HCT116 (cell line): ENCODE data around the gene KCNH2. TPM values are rescaled to one million over a fixed set of nuclear protein-coding genes. Genes with fewer than 3 reads are reported as not detected.

ENCODE experiments used
- ATAC-seq: fragments of 200-7000 bp; cut with Tn5 transposase; 2 replicates; pipeline ENCODE4 v1.9.1; 2020; ENCODE audit warnings: mild to moderate bottlenecking, moderate library complexity
- BruUV-seq: library from RNA; stranded (reverse); fragments of 400-500 nt; replicated peaks from 2 replicates; lab custom pipeline; 2021; lab: Mats Ljungman, UMichigan
- CTCF ChIA-PET: fragments of 300-600 bp; sonication (Branson Sonifier 250); formaldehyde crosslinking; loops from one replicate; lab custom pipeline; 2021; ENCODE audit warnings: antibody characterized with exemption; lab: Charles Lee
- POLR2A ChIA-PET: fragments of 300-600, 350-600 bp; sonication (Branson Sonifier 250); formaldehyde crosslinking; loops from one replicate; lab custom pipeline; 2021; ENCODE audit warnings: antibody characterized with exemption; lab: Charles Lee
- RAD21 ChIA-PET, 2 experiments: fragments of 300-600 bp; sonication (Branson Sonifier 250); formaldehyde crosslinking; loops; one replicate each; lab custom pipeline; 2023; ENCODE audit warnings: low total read pairs in 2 of 2; ENCODE audit not compliant: uncharacterized antibody in 2 of 2, unreplicated experiment in 2 of 2, low non-redundant PET in 1 of 2; lab: Charles Lee
- DNase-seq: peaks from one replicate; pipeline ENCODE4 v3.0.0-alpha.2; 2010; ENCODE audit warnings: low read depth, low spot score
- H2AFZ ChIP-seq: fragments of 200-600 bp; shearing (Covaris generic), sonication (generic); 2 replicates; pipeline ENCODE4 v1.6.1; 2017; ENCODE audit warnings: low read depth, mixed run types, mixed read lengths, antibody characterized with exemption, low read length; ENCODE audit not compliant: poor library complexity, severe bottlenecking
- H3K27ac ChIP-seq: 2 replicates; pipeline ENCODE4 v1.5.1; 2012; ENCODE audit warnings: low read depth, low read length
- H3K27me3 ChIP-seq: fragments of 200-600 bp; sonication (generic); 2 replicates; pipeline ENCODE4 v1.6.1; 2016; ENCODE audit warnings: mixed run types, low read length, mixed read lengths; ENCODE audit not compliant: insufficient read depth
- H3K36me3 ChIP-seq, 2 experiments: fragments of 200-500 bp in 1 of 2; fragments of 200-600 bp in 1 of 2; sonication (Bioruptor generic) in 1 of 2; sonication (generic) in 1 of 2; 2 replicates each; pipeline versions ENCODE4 v1.5.1 to v1.6.1; 2014 to 2016; ENCODE audit warnings: low read length in 2 of 2, inconsistent platforms in 1 of 2, mixed read lengths in 1 of 2, mixed run types in 1 of 2; ENCODE audit not compliant: insufficient read depth in 2 of 2, control insufficient read depth in 1 of 2
- H3K4me1 ChIP-seq, 2 experiments: fragments of 200-600 bp in 1 of 2; sonication (generic) in 1 of 2; 2 replicates each; pipeline versions ENCODE4 v1.5.1 to v1.6.1; 2012 to 2017; ENCODE audit warnings: low read length in 2 of 2, inconsistent platforms in 1 of 2, mild to moderate bottlenecking in 1 of 2, mixed read lengths in 1 of 2, mixed run types in 1 of 2, moderate library complexity in 1 of 2; ENCODE audit not compliant: insufficient read depth in 2 of 2, control insufficient read depth in 1 of 2
- H3K4me2 ChIP-seq: fragments of 200-600 bp; sonication (generic); 2 replicates; pipeline ENCODE4 v1.6.1; 2017; ENCODE audit warnings: mixed run types, low read length, mixed read lengths
- H3K4me3 ChIP-seq, 2 experiments: fragments of 200-600 bp in 1 of 2; sonication (generic) in 1 of 2; replicated peaks in 1 of 2; 2 replicates each; pipeline ENCODE4 v1.5.1; 2011 to 2016; ENCODE audit warnings: low read length in 2 of 2, control low read depth in 1 of 2, low read depth in 1 of 2, mild to moderate bottlenecking in 1 of 2, mixed read lengths in 1 of 2, mixed run types in 1 of 2
- H3K79me2 ChIP-seq: fragments of 200-600 bp; sonication (generic); 2 replicates; pipeline ENCODE4 v1.6.1; 2017; ENCODE audit warnings: mild to moderate bottlenecking, mixed run types, low read length, moderate library complexity, mixed read lengths; ENCODE audit not compliant: insufficient read depth
- H3K9ac ChIP-seq: fragments of 200-600 bp; sonication (generic); 2 replicates; pipeline ENCODE4 v1.6.1; 2016; ENCODE audit warnings: low read length, mixed read lengths
- H3K9me2 ChIP-seq: fragments of 200-600 bp; sonication (generic), shearing (Covaris generic); 2 replicates; pipeline ENCODE4 v1.6.1; 2017; ENCODE audit warnings: mixed run types, mild to moderate bottlenecking, moderate library complexity; ENCODE audit not compliant: insufficient read depth
- H3K9me3 ChIP-seq, 2 experiments: fragments of 200-500 bp in 1 of 2; fragments of 200-600 bp in 1 of 2; sonication (Bioruptor generic) in 1 of 2; sonication (generic) in 1 of 2; 2 replicates each; pipeline ENCODE4 v1.6.1; 2014 to 2017; ENCODE audit warnings: low read length in 2 of 2, mixed read lengths in 2 of 2, inconsistent platforms in 1 of 2, low read depth in 1 of 2, mild to moderate bottlenecking in 1 of 2, mixed run types in 1 of 2, moderate library complexity in 1 of 2; ENCODE audit not compliant: control insufficient read depth in 1 of 2, insufficient read depth in 1 of 2
- H4K20me1 ChIP-seq: fragments of 200-600 bp; sonication (generic), shearing (Covaris generic); 2 replicates; pipeline ENCODE4 v1.6.1; 2017; ENCODE audit warnings: mixed run types, mild to moderate bottlenecking, moderate library complexity; ENCODE audit not compliant: insufficient read depth
- CBX3 ChIP-seq: IDR thresholded peaks from 2 replicates; pipeline ENCODE4 v1.6.1; 2012; ENCODE audit warnings: low read depth
- CEBPB ChIP-seq: IDR thresholded peaks from 2 replicates; pipeline ENCODE4 v1.6.1; 2012; ENCODE audit warnings: low read depth
- EGR1 ChIP-seq: IDR thresholded peaks from 2 replicates; pipeline ENCODE4 v1.6.1; 2012; ENCODE audit warnings: low read depth
- JUND ChIP-seq: IDR thresholded peaks from 2 replicates; pipeline ENCODE4 v1.6.1; 2012
- SP1 ChIP-seq: IDR thresholded peaks from 2 replicates; pipeline ENCODE4 v1.6.1; 2012; ENCODE audit warnings: low read depth
- TCF7L2 ChIP-seq: IDR thresholded peaks from 2 replicates; pipeline ENCODE4 v1.7.0; 2011; ENCODE audit warnings: borderline replicate concordance, inconsistent platforms; ENCODE audit not compliant: insufficient read depth, insufficient read length; ENCODE audit errors: extremely low read depth
- intact Hi-C: fragments of 100-400 bp; cut with micrococcal nuclease; formaldehyde crosslinking; loops from 2 replicates; pipeline ENCODE4 v1.10.0; 2022
- total RNA-seq: library from RNA; stranded (reverse); gene quantifications from one replicate; pipeline ENCODE4 v1.2.1, GENCODE V29; 2021; ENCODE audit not compliant: unreplicated experiment
- TF ChIP-seq, protein P1 (sequence below): IDR thresholded peaks from 2 replicates; pipeline ENCODE4 v1.6.1; 2012
- TF ChIP-seq, protein P2 (sequence below), 3 experiments: fragments of 200-600 bp in 1 of 3; sonication (generic) in 1 of 3; IDR thresholded peaks in 2 of 3; conservative IDR thresholded peaks in 1 of 3; 2 replicates each; pipeline ENCODE4 v1.5.1; 2012 to 2017; ENCODE audit warnings: low read depth in 2 of 3, low read length in 2 of 3, antibody characterized with exemption in 1 of 3, borderline replicate concordance in 1 of 3, control low read depth in 1 of 3, mild to moderate bottlenecking in 1 of 3, mixed read lengths in 1 of 3, mixed run types in 1 of 3, moderate library complexity in 1 of 3; ENCODE audit not compliant: insufficient read depth in 1 of 3

The KCNH2 gene
- total RNA-seq, 1 experiment from 2014 or later: 9.7 TPM

DNA sequence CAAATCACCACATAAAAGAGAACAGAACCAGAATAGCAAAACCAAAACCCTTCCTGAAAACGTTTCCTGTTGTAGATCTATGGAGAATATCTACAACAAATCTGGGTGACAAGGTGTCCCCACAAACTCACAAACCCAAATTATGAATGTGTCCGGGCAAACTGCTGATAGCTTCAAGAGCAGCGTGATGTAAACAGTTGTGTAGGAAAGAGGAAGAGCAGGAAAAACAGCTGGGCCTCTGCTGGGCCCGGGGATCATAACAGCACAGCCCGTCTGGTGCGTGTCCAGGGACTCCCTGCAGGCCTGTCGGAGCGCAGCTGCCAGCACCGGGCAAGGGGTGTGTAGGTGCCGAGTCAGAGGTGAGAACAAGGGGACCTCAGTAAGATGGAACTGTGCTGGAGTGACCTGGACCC lies 53.7 kb downstream of the KCNH2 start:
- Histone ChIP-seq H3K9me2 (no peaks in the 10 kb centered on the region), H3K4me2 (no peak overlapping the region), H3K27ac (no peak overlapping the region), H3K4me1 (no peaks in the 10 kb centered on the region), H3K79me2 (no peaks in the 10 kb centered on the region), H3K36me3 (no peaks in the 10 kb centered on the region), H3K27me3 (0 out of 2 replicates have a peak, but pooled peaks cover 9% of the 10 kb centered on the region), H2AFZ (no peak overlapping the region), H4K20me1 (no peaks in the 10 kb centered on the region)
- intact Hi-C loops: no loop called here
- ATAC-seq: no peak
- DNase-seq: no peak
- ChIA-PET CTCF (interaction anchor here (0.6 kb wide), 1 partner anchor 53 kb away, joined by 4 read pairs; no protein-coding TSS in a partner anchor), POLR2A (no interaction called here), RAD21 (no interaction called here)
- BruUV-seq: no TSS peak
- TF ChIP-seq SP1 (no peak), CBX3 (no peak), EGR1 (no peak)
- TF ChIP-seq, protein P1, sequence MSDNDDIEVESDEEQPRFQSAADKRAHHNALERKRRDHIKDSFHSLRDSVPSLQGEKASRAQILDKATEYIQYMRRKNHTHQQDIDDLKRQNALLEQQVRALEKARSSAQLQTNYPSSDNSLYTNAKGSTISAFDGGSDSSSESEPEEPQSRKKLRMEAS: no peak
- TF ChIP-seq, all 23 proteins: peak for 0
- Histone ChIP-seq H3K9me3 (no peaks in the 10 kb centered on the region), H3K9ac (no peak overlapping the region), H3K4me3 (no peak overlapping the region)

DNA sequence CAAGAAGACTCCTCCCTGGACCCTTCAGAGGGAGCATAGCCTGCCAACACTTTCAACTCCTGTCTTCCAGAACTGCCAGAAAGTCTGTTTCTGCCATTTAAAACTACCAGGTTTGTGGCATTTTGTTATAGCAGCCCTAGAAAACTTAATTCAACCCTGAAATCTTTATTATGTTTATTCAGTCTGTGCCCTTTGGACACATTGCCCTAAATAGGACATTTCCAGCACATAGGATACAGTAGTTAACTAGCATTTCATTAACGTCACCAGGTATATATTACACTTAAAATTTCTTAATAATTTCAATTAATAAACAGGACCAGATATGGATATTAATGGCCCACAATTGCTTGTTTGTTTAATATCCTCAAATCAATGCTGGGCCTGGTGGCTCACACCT lies 54.3 kb downstream of the KCNH2 start:
- RAD21 ChIA-PET: no interaction called here
- peaks cover 13% of the 10 kb centered on the region; the same call in 1 of the 2 replicates for H3K27me3 ChIP-seq
- H3K9me2 ChIP-seq: no peaks in the 10 kb centered on the region
- H3K4me2 ChIP-seq: no peak overlapping the region
- H3K4me3 ChIP-seq: no peak overlapping the region
- intact Hi-C loops: no loop called here
- no peaks in the 10 kb centered on the region for H4K20me1 ChIP-seq
- no TSS peak for BruUV-seq
- no peaks in the 10 kb centered on the region for H3K9me3 ChIP-seq
- CTCF ChIA-PET: interaction anchor here (0.6 to 1.3 kb wide), 2 partner anchors 26 to 54 kb away, joined by 3 to 4 read pairs; no protein-coding TSS in a partner anchor
- H3K4me1 ChIP-seq: no peaks in the 10 kb centered on the region
- ATAC-seq: no peak
- TF ChIP-seq, protein P2, sequence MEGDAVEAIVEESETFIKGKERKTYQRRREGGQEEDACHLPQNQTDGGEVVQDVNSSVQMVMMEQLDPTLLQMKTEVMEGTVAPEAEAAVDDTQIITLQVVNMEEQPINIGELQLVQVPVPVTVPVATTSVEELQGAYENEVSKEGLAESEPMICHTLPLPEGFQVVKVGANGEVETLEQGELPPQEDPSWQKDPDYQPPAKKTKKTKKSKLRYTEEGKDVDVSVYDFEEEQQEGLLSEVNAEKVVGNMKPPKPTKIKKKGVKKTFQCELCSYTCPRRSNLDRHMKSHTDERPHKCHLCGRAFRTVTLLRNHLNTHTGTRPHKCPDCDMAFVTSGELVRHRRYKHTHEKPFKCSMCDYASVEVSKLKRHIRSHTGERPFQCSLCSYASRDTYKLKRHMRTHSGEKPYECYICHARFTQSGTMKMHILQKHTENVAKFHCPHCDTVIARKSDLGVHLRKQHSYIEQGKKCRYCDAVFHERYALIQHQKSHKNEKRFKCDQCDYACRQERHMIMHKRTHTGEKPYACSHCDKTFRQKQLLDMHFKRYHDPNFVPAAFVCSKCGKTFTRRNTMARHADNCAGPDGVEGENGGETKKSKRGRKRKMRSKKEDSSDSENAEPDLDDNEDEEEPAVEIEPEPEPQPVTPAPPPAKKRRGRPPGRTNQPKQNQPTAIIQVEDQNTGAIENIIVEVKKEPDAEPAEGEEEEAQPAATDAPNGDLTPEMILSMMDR (IDR thresholded peaks at IDR 0.05 in 2 of 3, conservative IDR thresholded peaks at IDR 0.05 in 1 of 3; ENCODE audit: borderline replicate concordance in 1 of 3, insufficient read depth in 1 of 3, low read depth in 2 of 3, low read length in 2 of 3): no peak
- no peak for TF ChIP-seq TCF7L2
- TF ChIP-seq CEBPB: no peak
- TF ChIP-seq JUND: no peak
- no peaks in the 10 kb centered on the region for H3K79me2 ChIP-seq
- H2AFZ ChIP-seq: no peak overlapping the region
- POLR2A ChIA-PET: no interaction called here
- H3K9ac ChIP-seq: no peak overlapping the region
- no peaks in the 10 kb centered on the region for H3K36me3 ChIP-seq
- no peak for DNase-seq
- H3K27ac ChIP-seq: no peak overlapping the region
